Measurements from ENCODE around the gene SPATA3.

Gene SPATA3

GRCh38 chr2:230950874-230951339 lies 45.0 kb upstream of the SPATA3 start:
- H3K4me1 Mint-ChIP-seq: no peaks in the 10 kb centered on the region
- no peak overlapping the region for H3K4me3 Mint-ChIP-seq
- no peaks in the 10 kb centered on the region for H3K36me3 Mint-ChIP-seq (ENCODE audit: low read depth)
- H3K9me3 Mint-ChIP-seq: no peaks in the 10 kb centered on the region
- H3K27me3 Mint-ChIP-seq (ENCODE audit: low read depth): peaks cover 13% of the 10 kb centered on the region
- H3K27ac Mint-ChIP-seq: no peak overlapping the region
- no peak for TF ChIP-seq CTCF (IDR thresholded peaks at IDR 0.05; ENCODE audit: unreplicated experiment in 3 of 3)

- Mint-ChIP-seq H3K27ac (no peak overlapping the region), H3K4me1 (no peaks in the 10 kb centered on the region), H3K36me3 (ENCODE audit: low read depth) (no peaks in the 10 kb centered on the region), H3K27me3 (ENCODE audit: low read depth) (peaks cover 17% of the 10 kb centered on the region), H3K9me3 (no peaks in the 10 kb centered on the region), H3K4me3 (no peak overlapping the region)
- TF ChIP-seq CTCF (IDR thresholded peaks at IDR 0.05; ENCODE audit: unreplicated experiment in 3 of 3): no peak
Observed at GRCh38 chr2:230951396-230951795, 44.5 kb upstream of the SPATA3 start.

- Mint-ChIP-seq H3K36me3 (ENCODE audit: low read depth) (no peaks in the 10 kb centered on the region), H3K27me3 (ENCODE audit: low read depth) (peaks cover 27% of the 10 kb centered on the region), H3K9me3 (no peaks in the 10 kb centered on the region), H3K4me3 (no peak overlapping the region), H3K4me1 (peaks cover 5% of the 10 kb centered on the region), H3K27ac (no peak overlapping the region)
- TF ChIP-seq CTCF (IDR thresholded peaks at IDR 0.05; ENCODE audit: unreplicated experiment in 3 of 3): no peak
Observed at GRCh38 chr2:230952226-230952956, 43.5 kb upstream of the SPATA3 start.

- no peaks in the 10 kb centered on the region for H3K9me3 Mint-ChIP-seq
- no peak overlapping the region for H3K27ac Mint-ChIP-seq
- H3K4me1 Mint-ChIP-seq: peaks cover 10% of the 10 kb centered on the region
- H3K4me3 Mint-ChIP-seq: no peak overlapping the region
- peaks cover 41% of the 10 kb centered on the region for H3K27me3 Mint-ChIP-seq (ENCODE audit: low read depth)
- no peaks in the 10 kb centered on the region for H3K36me3 Mint-ChIP-seq (ENCODE audit: low read depth)
- TF ChIP-seq CTCF (IDR thresholded peaks at IDR 0.05; ENCODE audit: unreplicated experiment in 3 of 3): no peak
Observed at GRCh38 chr2:230953845-230954244, 42.1 kb upstream of the SPATA3 start.

GRCh38 chr2:230954746-230955145 lies 41.2 kb upstream of the SPATA3 start:
- no peaks in the 10 kb centered on the region for H3K36me3 Mint-ChIP-seq (ENCODE audit: low read depth)
- H3K4me3 Mint-ChIP-seq: no peak overlapping the region
- TF ChIP-seq CTCF (IDR thresholded peaks at IDR 0.05; ENCODE audit: unreplicated experiment in 3 of 3): no peak
- H3K9me3 Mint-ChIP-seq: no peaks in the 10 kb centered on the region
- no peak overlapping the region for H3K27ac Mint-ChIP-seq
- H3K27me3 Mint-ChIP-seq (ENCODE audit: low read depth): peaks cover 47% of the 10 kb centered on the region
- H3K4me1 Mint-ChIP-seq: peaks cover 10% of the 10 kb centered on the region

GRCh38 chr2:230955163-230955737 lies 40.7 kb upstream of the SPATA3 start:
- H3K36me3 Mint-ChIP-seq (ENCODE audit: low read depth): no peaks in the 10 kb centered on the region
- no peak overlapping the region for H3K27ac Mint-ChIP-seq
- no peak for TF ChIP-seq CTCF (IDR thresholded peaks at IDR 0.05; ENCODE audit: unreplicated experiment in 3 of 3)
- H3K4me1 Mint-ChIP-seq: peaks cover 10% of the 10 kb centered on the region
- no peaks in the 10 kb centered on the region for H3K9me3 Mint-ChIP-seq
- no peak overlapping the region for H3K4me3 Mint-ChIP-seq
- peaks cover 47% of the 10 kb centered on the region for H3K27me3 Mint-ChIP-seq (ENCODE audit: low read depth)
